Right atrium auricular region (tissue), 2 donors: ENCODE data around the gene KLF9. TPM values are rescaled to one million over a fixed set of nuclear protein-coding genes. Genes with fewer than 3 reads are reported as not detected.
A peak's percentile ranks its signal among the peaks of the same experiment; 100 is the strongest.

ENCODE experiments used
- DNase-seq: peaks from one replicate; pipeline ENCODE4 v3.0.0-alpha.2; 2019; ENCODE audit warnings: low spot score
- H3K27ac ChIP-seq, 2 donors: fragments of 200-600 bp; sonication (generic); 1 replicate in 1 of 2; 2 replicates in 1 of 2; pipeline ENCODE4 v1.5.1; 2016 to 2019
- H3K27me3 ChIP-seq, 2 donors: fragments of 200-600 bp; sonication (generic); one replicate each; pipeline versions ENCODE4 v1.5.1 to v1.6.0; 2017 to 2019
- H3K36me3 ChIP-seq: fragments of 200-600 bp; sonication (generic); one replicate; pipeline ENCODE4 v1.5.1; 2016
- H3K4me1 ChIP-seq, 2 donors: fragments of 200-600 bp; sonication (generic); one replicate each; pipeline versions ENCODE4 v1.5.1 to v1.6.0; 2017 to 2019
- H3K4me3 ChIP-seq, 2 donors: fragments of 200-600 bp; sonication (generic); 1 replicate in 1 of 2; 2 replicates in 1 of 2; pipeline ENCODE4 v1.5.1; 2017 to 2019; ENCODE audit warnings: mild to moderate bottlenecking in 1 of 2, moderate library complexity in 1 of 2
- H3K9me3 ChIP-seq, 2 donors: fragments of 200-600 bp; sonication (generic); one replicate each; pipeline ENCODE4 v1.5.1; 2019
- total RNA-seq, 2 donors: library from RNA; depleted of rRNA; stranded (reverse); fragments of >200 nt; gene quantifications; one replicate each; pipeline ENCODE4 v1.1.0, GENCODE V29; 2016
- TF ChIP-seq, protein P1 (sequence below), 2 donors: fragments of 200-600 bp; sonication (generic); IDR thresholded peaks; one replicate each; pipeline ENCODE4 v1.5.1; 2019; ENCODE audit warnings: antibody characterized with exemption in 2 of 2

The KLF9 gene
- total RNA-seq, 2 donors from 2014 or later, result 74.1 to 76.7 TPM

DNA sequence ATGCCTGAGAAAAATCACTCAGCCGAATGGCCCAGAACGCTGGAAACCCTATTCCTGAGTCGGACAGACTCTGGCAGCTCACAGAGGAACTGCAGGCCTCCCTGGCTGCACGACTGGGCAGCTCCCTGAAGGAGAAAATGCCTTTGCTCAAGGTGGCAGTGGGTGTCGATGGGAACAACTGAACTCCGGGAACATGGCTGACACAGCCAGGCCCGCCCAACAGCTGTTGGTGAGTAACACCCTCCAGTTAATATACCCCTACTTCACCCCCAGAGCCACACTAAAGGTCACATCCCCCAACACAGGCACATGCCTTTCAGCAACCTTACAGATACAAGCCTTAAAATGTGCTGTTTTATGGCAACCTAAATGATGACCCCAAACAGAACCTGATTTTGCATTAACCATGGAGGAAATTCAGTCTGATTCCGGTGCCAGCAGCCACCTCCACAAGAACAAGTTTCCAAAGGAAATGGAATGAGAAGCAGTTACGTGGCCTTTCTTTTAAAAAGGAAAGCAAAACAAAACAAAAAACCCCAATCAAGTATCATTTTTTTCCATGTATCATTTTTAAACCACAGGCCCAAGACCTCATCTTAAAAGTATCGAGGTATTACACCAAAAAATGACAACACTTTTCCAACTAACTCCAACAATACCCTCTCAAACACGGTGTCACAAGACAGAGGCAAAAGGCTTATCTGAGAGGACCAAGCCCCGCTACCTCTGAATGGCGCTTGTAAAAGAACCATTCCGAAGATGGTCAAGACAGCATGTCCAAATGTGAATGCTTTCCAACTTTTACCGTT lies 3.1 kb downstream of the KLF9 start:
- H3K4me3 ChIP-seq, result peak overlapping the region; percentile 71 to 83
- peaks cover 0 to 47% of the 10 kb centered on the region in 2 donors for H3K4me1 ChIP-seq

DNA sequence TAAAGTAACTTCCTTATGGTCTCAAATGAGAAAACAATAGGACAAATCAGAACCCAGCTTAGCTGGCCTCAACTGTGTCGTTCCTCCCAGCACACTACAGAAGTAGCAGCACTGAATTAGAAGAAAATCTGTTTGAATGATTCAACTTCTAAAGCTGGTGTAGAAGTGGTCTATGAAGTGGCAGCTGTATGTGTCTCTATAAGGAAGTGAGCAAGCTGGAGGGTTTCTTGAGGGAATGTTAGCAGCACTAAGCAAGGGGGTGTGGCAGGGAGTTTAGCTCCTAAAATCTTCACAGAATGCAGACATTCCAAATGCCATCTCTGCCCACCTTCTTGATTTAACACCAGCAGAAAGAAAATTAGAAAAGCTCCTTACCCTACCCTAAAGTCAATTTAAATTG lies 4.1 kb downstream of the KLF9 start:
- TF ChIP-seq, protein P1, sequence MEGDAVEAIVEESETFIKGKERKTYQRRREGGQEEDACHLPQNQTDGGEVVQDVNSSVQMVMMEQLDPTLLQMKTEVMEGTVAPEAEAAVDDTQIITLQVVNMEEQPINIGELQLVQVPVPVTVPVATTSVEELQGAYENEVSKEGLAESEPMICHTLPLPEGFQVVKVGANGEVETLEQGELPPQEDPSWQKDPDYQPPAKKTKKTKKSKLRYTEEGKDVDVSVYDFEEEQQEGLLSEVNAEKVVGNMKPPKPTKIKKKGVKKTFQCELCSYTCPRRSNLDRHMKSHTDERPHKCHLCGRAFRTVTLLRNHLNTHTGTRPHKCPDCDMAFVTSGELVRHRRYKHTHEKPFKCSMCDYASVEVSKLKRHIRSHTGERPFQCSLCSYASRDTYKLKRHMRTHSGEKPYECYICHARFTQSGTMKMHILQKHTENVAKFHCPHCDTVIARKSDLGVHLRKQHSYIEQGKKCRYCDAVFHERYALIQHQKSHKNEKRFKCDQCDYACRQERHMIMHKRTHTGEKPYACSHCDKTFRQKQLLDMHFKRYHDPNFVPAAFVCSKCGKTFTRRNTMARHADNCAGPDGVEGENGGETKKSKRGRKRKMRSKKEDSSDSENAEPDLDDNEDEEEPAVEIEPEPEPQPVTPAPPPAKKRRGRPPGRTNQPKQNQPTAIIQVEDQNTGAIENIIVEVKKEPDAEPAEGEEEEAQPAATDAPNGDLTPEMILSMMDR (IDR thresholded peaks at IDR 0.05), result no peak
- H3K27me3 ChIP-seq, result no peaks in the 10 kb centered on the region
- peak overlapping the region; percentile 71 to 83 for H3K4me3 ChIP-seq
- DNase-seq, result peak; percentile 54
- H3K9me3 ChIP-seq, result no peaks in the 10 kb centered on the region
- H3K27ac ChIP-seq, result peak overlapping the region; percentile 100
- peaks cover 6% of the 10 kb centered on the region for H3K36me3 ChIP-seq
- H3K4me1 ChIP-seq, result peaks cover 0 to 48% of the 10 kb centered on the region in 2 donors

More for the DNA sequence above, 3.1 kb downstream of the KLF9 start:
- no peaks in the 10 kb centered on the region for H3K9me3 ChIP-seq
- no peaks in the 10 kb centered on the region for H3K27me3 ChIP-seq
- peaks cover 6% of the 10 kb centered on the region for H3K36me3 ChIP-seq
- TF ChIP-seq, protein P1 (IDR thresholded peaks at IDR 0.05), result no peak
- DNase-seq, result peak; percentile 84
- peak overlapping the region; percentile 100 for H3K27ac ChIP-seq

DNA sequence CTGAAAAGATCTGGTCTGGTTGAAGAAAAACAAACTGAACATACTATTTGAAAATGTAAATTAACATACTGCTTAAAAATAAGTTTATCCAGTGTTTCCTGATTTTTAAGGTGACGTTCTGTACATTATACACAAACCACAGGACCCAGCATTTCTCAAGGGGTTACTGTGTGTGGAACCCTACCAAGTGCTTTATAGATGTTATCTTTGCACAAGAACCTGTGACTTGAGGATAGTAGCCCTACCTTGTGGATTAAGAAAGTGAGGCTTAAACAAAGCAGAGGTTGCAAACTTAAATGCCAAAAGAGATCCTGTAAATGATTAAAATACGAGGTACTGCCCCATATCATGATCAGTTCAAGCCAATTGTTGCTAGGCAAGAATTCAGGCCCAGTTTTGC lies 4.7 kb downstream of the KLF9 start:
- peak; percentile 34 for DNase-seq
- Histone ChIP-seq H3K9me3 (no peaks in the 10 kb centered on the region), H3K4me1 (peaks cover 0 to 48% of the 10 kb centered on the region in 2 donors), H3K36me3 (peaks cover 6% of the 10 kb centered on the region), H3K4me3 (peak overlapping the region; percentile 71 to 83), H3K27me3 (no peaks in the 10 kb centered on the region), H3K27ac (peak overlapping the region; percentile 100)
- TF ChIP-seq, protein P1 (IDR thresholded peaks at IDR 0.05), result no peak

DNA sequence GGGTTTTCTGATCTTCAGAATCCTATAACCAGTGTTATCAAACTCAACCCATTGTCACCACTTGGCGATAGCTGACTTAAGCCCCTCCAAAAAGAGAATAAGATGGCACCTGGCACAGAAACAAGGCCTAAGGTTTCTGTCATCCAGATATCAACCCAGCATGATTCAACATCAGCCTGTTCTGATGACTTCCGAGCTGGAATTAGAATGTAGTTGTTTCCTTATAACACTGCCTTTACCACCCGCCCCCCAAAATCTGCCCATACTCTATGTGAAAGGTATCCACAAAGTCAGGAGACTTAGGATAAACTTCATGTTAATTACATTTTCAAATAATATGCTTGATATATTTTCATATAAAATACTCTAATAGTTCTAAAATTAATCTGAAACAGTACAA lies 5.2 kb downstream of the KLF9 start:
- peaks cover 6% of the 10 kb centered on the region for H3K36me3 ChIP-seq
- peak overlapping the region; percentile 2 to 71 for H3K4me3 ChIP-seq
- H3K9me3 ChIP-seq, result no peaks in the 10 kb centered on the region
- TF ChIP-seq, protein P1 (IDR thresholded peaks at IDR 0.05), result no peak
- peak overlapping the region; percentile 100 for H3K27ac ChIP-seq
- peaks cover 0 to 50% of the 10 kb centered on the region in 2 donors for H3K4me1 ChIP-seq
- no peaks in the 10 kb centered on the region for H3K27me3 ChIP-seq
- no peak for DNase-seq

DNA sequence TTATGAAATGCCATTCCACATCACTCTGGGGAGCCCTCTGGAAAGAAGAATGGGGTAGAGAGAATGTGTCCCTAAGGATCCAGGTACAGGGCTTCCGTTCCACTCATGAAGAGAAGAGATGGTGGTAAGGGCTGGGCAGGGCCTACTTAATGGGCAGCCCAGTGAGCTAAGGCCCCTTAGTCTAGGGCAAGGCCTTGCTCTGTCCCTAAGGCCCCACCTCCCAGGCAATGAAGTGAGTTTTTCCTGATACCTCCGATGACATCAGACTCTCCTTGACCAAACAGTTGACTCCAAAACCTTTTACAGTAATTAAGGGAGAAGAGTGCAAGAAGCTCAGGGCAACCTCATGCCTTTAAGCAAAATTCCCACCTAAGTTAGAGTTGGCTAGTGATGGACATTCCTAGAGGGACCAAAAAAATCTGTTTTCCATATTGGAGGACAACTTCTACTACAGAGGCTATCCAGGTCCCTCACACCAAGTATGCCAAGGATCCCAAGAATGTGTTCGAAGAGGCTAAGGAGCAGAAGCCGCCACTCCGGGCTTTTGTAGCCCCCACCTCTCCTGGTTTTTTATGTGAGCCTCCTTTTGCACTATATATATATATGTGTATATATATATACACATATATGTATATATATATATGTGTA lies 5.9 kb downstream of the KLF9 start:
- no peak for DNase-seq
- H3K4me1 ChIP-seq, result peaks cover 0 to 58% of the 10 kb centered on the region in 2 donors

More for the DNA sequence above, 5.9 kb downstream of the KLF9 start:
- Histone ChIP-seq H3K27me3 (no peaks in the 10 kb centered on the region), H3K36me3 (peaks cover 6% of the 10 kb centered on the region), H3K4me3 (peak overlapping the region in 1 of 2 donors; percentile 31), H3K27ac (peak overlapping the region; percentile 100), H3K9me3 (no peaks in the 10 kb centered on the region)
- TF ChIP-seq, protein P1 (IDR thresholded peaks at IDR 0.05), result no peak
